Measurements from ENCODE around the gene RINL. TPM values are rescaled to one million over a fixed set of nuclear protein-coding genes. Genes with fewer than 3 reads are reported as not detected.

RINL gene
- total RNA-seq, 1 experiment from 2014 or later = 1.3 TPM

GRCh38 chr19:38904581-38905539, 26.8 kb upstream of the RINL start:
- Histone ChIP-seq H3K27me3 (ENCODE audit: control insufficient read depth, insufficient read depth, low read length) (no peaks in the 10 kb centered on the region), H3K9me3 (ENCODE audit: control insufficient read depth, insufficient read depth, low read depth, low read length) (peaks cover 6% of the 10 kb centered on the region; the same call in 1 of the 2 replicates), H3K4me1 (ENCODE audit: control insufficient read depth, insufficient read depth, low read length) (peaks cover 14% of the 10 kb centered on the region), H3K36me3 (ENCODE audit: control insufficient read depth, insufficient read depth, low read length) (no peaks in the 10 kb centered on the region; the same call in 1 of the 2 replicates), H3K27ac (ENCODE audit: low read length) (no peak overlapping the region), H3K4me3 (ENCODE audit: low read depth in 2 of 2, low read length in 2 of 2) (no peak overlapping the region)
- no peak for DNase-seq (ENCODE audit: low read depth, low spot score)
- ChIA-PET POLR2A (no interaction called here), CTCF (interaction anchor here (0.5 to 1.9 kb wide), 4 partner anchors 18 to 167 kb away, joined by 5 to 12 read pairs (median 8); partner anchors contain the start of genes MRPS12 and SARS2)
- ATAC-seq = no peak
- BruUV-seq (replicated peaks) = no TSS peak
- intact Hi-C loops (cut with micrococcal nuclease; ENCODE audit: unreplicated experiment) = no loop called here
- 0 out of 2 replicates have a peak, but pooled peaks have one; percentile 37 for TF ChIP-seq POLR2AphosphoS5 (IDR thresholded peaks at IDR 0.05; ENCODE audit: low read depth, low read length)
- TF ChIP-seq CTCF (IDR thresholded peaks at IDR 0.05) = no peak
- in situ Hi-C loops (cut with HindIII; ENCODE audit: low pct_unique_long_range_greater_than_20kb, low sequenced_read_pairs) = no loop called here

GRCh38 chr19:38901683-38902082, 23.6 kb upstream of the RINL start:
- no peak for TF ChIP-seq CTCF (IDR thresholded peaks at IDR 0.05)
- no peak for TF ChIP-seq POLR2AphosphoS5 (IDR thresholded peaks at IDR 0.05; ENCODE audit: low read depth, low read length)
- TF ChIP-seq TCF7L2 (IDR thresholded peaks at IDR 0.05; ENCODE audit: low read depth, low read length) = no peak
- no peak for TF ChIP-seq REST (IDR thresholded peaks at IDR 0.05; ENCODE audit: insufficient read depth in 1 of 2, low read depth in 2 of 2, low read length in 1 of 2)
- no peak for TF ChIP-seq SIN3A (IDR thresholded peaks at IDR 0.05; ENCODE audit: borderline replicate concordance, insufficient read depth, low read depth, low read length)
- ChIA-PET POLR2A (no interaction called here), CTCF (no interaction called here)
- Histone ChIP-seq H3K27me3 (ENCODE audit: control insufficient read depth, insufficient read depth, low read length) (no peaks in the 10 kb centered on the region), H3K9me3 (ENCODE audit: control insufficient read depth, insufficient read depth, low read depth, low read length) (peaks cover 6% of the 10 kb centered on the region; the same call in 1 of the 2 replicates), H3K36me3 (ENCODE audit: control insufficient read depth, insufficient read depth, low read length) (no peaks in the 10 kb centered on the region; the same call in 1 of the 2 replicates), H3K4me1 (ENCODE audit: control insufficient read depth, insufficient read depth, low read length) (peaks cover 24% of the 10 kb centered on the region), H3K27ac (ENCODE audit: low read length) (no peak overlapping the region), H3K4me3 (ENCODE audit: low read depth in 2 of 2, low read length in 2 of 2) (no peak overlapping the region)
- no peak for DNase-seq (ENCODE audit: low read depth, low spot score)
- no peak for ATAC-seq
- in situ Hi-C loops (cut with HindIII; ENCODE audit: low pct_unique_long_range_greater_than_20kb, low sequenced_read_pairs) (no loop called here), intact Hi-C loops (cut with micrococcal nuclease; ENCODE audit: unreplicated experiment) (no loop called here)
- no TSS peak for BruUV-seq (replicated peaks)
